HG03025 (cell line): ENCODE results near the gene TRPV4.

Experiments
- ATAC-seq: cut with Tn5 transposase; IDR thresholded peaks from one replicate; pipeline ENCODE4 v1.9.1; 2021; ENCODE audit warnings: mild to moderate bottlenecking, moderate library complexity; ENCODE audit not compliant: unreplicated experiment, low FRiP score

TRPV4 gene

GRCh38 chr12:109766251-109766778 is 66.9 kb downstream of the TRPV4 start:
- no peak for ATAC-seq

GRCh38 chr12:109765446-109765810 is 67.8 kb downstream of the TRPV4 start:
- ATAC-seq, result no peak

- no peak for ATAC-seq
Measured at GRCh38 chr12:109764776-109765445, 68.3 kb downstream of the TRPV4 start.

- no peak for ATAC-seq
Measured at GRCh38 chr12:109764123-109764522, 69.1 kb downstream of the TRPV4 start.

- no peak for ATAC-seq
Measured at GRCh38 chr12:109763201-109763841, 69.9 kb downstream of the TRPV4 start.

GRCh38 chr12:109762673-109763191 is 70.5 kb downstream of the TRPV4 start:
- no peak for ATAC-seq

GRCh38 chr12:109762071-109762672 is 71.0 kb downstream of the TRPV4 start:
- no peak for ATAC-seq

- ATAC-seq, result no peak
Measured at GRCh38 chr12:109760930-109761921, 72.0 kb downstream of the TRPV4 start.

- ATAC-seq, result no peak
Measured at GRCh38 chr12:109760031-109760929, 72.9 kb downstream of the TRPV4 start.

GRCh38 chr12:109759595-109759994 is 73.6 kb downstream of the TRPV4 start:
- ATAC-seq, result no peak

GRCh38 chr12:109758426-109759420 is 74.5 kb downstream of the TRPV4 start:
- no peak for ATAC-seq

- no peak for ATAC-seq
Measured at GRCh38 chr12:109757671-109758265, 75.4 kb downstream of the TRPV4 start.

- ATAC-seq, result no peak
Measured at GRCh38 chr12:109756457-109756856, 76.7 kb downstream of the TRPV4 start.

GRCh38 chr12:109753959-109754358 is 79.2 kb downstream of the TRPV4 start:
- ATAC-seq, result no peak

GRCh38 chr12:109753054-109753401 is 80.2 kb downstream of the TRPV4 start:
- ATAC-seq, result no peak

GRCh38 chr12:109752117-109753053 is 80.8 kb downstream of the TRPV4 start:
- no peak for ATAC-seq
